ENCODE results near the gene SV2A. TPM values are rescaled to one million over a fixed set of nuclear protein-coding genes. Genes with fewer than 3 reads are reported as not detected.

Gene SV2A
- total RNA-seq, 2 experiments from 2014 or later = 1.0 to 1.9 TPM

DNA sequence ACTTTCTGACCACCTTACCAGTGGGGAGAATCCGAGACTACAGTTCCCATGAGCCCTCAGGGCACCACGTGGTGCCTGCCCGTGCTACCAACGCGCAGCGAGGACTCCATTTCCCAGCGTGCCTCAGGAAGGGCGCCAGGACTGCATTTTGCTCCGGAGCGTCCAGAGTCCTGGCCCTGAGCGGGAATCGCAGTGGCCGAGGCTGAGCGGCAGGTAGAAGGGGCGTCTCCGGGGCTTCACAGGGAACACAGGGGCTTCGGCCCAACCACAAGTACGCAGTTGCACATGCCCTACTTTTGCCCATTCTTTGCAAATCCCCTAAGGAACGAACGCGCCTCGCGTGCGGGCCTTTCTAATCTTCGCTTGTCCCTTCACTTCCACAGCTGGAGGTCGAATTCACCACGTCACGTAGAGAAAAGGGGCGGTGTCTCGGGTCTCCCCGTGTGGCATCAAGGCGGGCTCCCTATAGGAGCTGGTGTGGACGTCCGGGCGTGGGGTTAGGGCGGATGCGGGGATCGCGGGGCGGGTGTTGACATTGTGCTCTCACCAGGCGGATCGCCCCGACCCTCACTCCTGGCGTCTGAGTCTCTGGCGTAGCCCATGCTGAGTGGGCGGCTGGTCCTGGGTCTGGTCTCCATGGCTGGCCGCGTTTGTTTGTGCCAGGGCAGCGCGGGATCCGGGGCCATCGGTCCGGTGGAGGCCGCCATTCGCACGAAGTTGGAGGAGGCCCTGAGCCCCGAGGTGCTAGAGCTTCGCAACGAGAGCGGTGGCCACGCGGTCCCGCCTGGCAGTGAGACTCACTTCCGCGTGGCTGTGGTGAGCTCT lies 18.0 kb downstream of the SV2A start, which contains the start of gene BOLA1:
Gene BOLA1 (plus strand): TSS at position 109 of the 825 bp plus-strand sequence. CDS start 492 bp downstream, at position 601.
- H3K4me3 ChIP-seq (ENCODE audit: low read depth, low read length, poor library complexity, severe bottlenecking) = peak within 1 kb of the TSS; percentile 70
- no peaks in the 10 kb centered on the region; the same call in 1 of the 2 replicates for H3K9me3 ChIP-seq (ENCODE audit: low read length)
- peak within 1 kb of the TSS; percentile 82 for H3K4me2 ChIP-seq (ENCODE audit: low read length)
- no peaks in the 10 kb centered on the region for H4K20me1 ChIP-seq (ENCODE audit: insufficient read depth, low read length)
- no peaks in the 10 kb centered on the region for H3K79me2 ChIP-seq (ENCODE audit: insufficient read depth, low read depth, low read length)
- peaks cover 8% of the 10 kb centered on the region for H3K4me1 ChIP-seq (ENCODE audit: insufficient read depth, low read length, poor library complexity, severe bottlenecking)
- no peaks in the 10 kb centered on the region for H3K36me3 ChIP-seq (ENCODE audit: insufficient read depth, low read length)
- ChIA-PET POLR2A (no interaction called here), CTCF (ENCODE audit: unreplicated experiment) (no interaction called here)
- no peaks in the 10 kb centered on the region for H3K9me2 ChIP-seq (ENCODE audit: insufficient read depth, low read length)
- intact Hi-C loops (cut with micrococcal nuclease; ENCODE audit: unreplicated experiment) = no loop called here
- H2AFZ ChIP-seq (ENCODE audit: low read length) = peak within 1 kb of the TSS; percentile 97
- no TSS peak for BruUV-seq (replicated peaks)
- DNase-seq (ENCODE audit: low spot score) = peak; percentile 85
- no peak within 1 kb of the TSS for H3K27ac ChIP-seq (ENCODE audit: low read depth, low read length, poor library complexity, severe bottlenecking)
- TF ChIP-seq EZH2phosphoT487 (IDR thresholded peaks at IDR 0.05; ENCODE audit: borderline replicate concordance, low read depth, low read length) = no peak
- TF ChIP-seq, protein P1, sequence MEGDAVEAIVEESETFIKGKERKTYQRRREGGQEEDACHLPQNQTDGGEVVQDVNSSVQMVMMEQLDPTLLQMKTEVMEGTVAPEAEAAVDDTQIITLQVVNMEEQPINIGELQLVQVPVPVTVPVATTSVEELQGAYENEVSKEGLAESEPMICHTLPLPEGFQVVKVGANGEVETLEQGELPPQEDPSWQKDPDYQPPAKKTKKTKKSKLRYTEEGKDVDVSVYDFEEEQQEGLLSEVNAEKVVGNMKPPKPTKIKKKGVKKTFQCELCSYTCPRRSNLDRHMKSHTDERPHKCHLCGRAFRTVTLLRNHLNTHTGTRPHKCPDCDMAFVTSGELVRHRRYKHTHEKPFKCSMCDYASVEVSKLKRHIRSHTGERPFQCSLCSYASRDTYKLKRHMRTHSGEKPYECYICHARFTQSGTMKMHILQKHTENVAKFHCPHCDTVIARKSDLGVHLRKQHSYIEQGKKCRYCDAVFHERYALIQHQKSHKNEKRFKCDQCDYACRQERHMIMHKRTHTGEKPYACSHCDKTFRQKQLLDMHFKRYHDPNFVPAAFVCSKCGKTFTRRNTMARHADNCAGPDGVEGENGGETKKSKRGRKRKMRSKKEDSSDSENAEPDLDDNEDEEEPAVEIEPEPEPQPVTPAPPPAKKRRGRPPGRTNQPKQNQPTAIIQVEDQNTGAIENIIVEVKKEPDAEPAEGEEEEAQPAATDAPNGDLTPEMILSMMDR (conservative IDR thresholded peaks at IDR 0.05; ENCODE audit: low read length) = no peak

DNA sequence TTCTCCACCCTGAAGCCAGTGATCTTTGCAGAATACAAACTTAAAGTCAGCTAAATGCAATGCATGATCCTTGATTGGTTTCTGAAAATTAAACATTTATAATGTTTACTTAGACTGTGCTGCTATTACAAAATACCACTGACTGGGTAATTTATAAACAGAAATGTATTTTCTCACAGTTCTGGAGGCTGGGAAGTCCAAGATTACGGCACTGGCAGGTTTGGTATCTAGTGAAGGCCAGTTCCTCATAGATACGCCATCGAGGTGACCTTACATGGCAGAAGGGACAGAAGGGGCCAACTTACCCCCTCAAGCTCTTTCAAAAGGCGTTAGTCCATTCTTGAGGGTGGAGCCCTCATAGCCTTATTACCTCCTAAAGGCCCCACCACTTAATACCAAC lies 21.1 kb downstream of the SV2A start:
- intact Hi-C loops (cut with micrococcal nuclease; ENCODE audit: unreplicated experiment) = no loop called here
- H3K4me3 ChIP-seq (ENCODE audit: low read depth, low read length, poor library complexity, severe bottlenecking) = no peak overlapping the region
- H4K20me1 ChIP-seq (ENCODE audit: insufficient read depth, low read length) = no peaks in the 10 kb centered on the region
- H3K4me2 ChIP-seq (ENCODE audit: low read length) = no peak overlapping the region
- no peak for TF ChIP-seq EZH2phosphoT487 (IDR thresholded peaks at IDR 0.05; ENCODE audit: borderline replicate concordance, low read depth, low read length)
- TF ChIP-seq, protein P1 (conservative IDR thresholded peaks at IDR 0.05; ENCODE audit: low read length) = no peak
- no peak overlapping the region for H3K27ac ChIP-seq (ENCODE audit: low read depth, low read length, poor library complexity, severe bottlenecking)
- H3K9me3 ChIP-seq (ENCODE audit: low read length) = no peaks in the 10 kb centered on the region; the same call in 1 of the 2 replicates
- H3K9me2 ChIP-seq (ENCODE audit: insufficient read depth, low read length) = no peaks in the 10 kb centered on the region
- CTCF ChIA-PET (ENCODE audit: unreplicated experiment) = no interaction called here
- H3K36me3 ChIP-seq (ENCODE audit: insufficient read depth, low read length) = no peaks in the 10 kb centered on the region
- BruUV-seq (replicated peaks) = no TSS peak
- H3K4me1 ChIP-seq (ENCODE audit: insufficient read depth, low read length, poor library complexity, severe bottlenecking) = peaks cover 8% of the 10 kb centered on the region
- POLR2A ChIA-PET = no interaction called here
- no peak overlapping the region for H2AFZ ChIP-seq (ENCODE audit: low read length)
- H3K79me2 ChIP-seq (ENCODE audit: insufficient read depth, low read depth, low read length) = no peaks in the 10 kb centered on the region
- DNase-seq (ENCODE audit: low spot score) = no peak

DNA sequence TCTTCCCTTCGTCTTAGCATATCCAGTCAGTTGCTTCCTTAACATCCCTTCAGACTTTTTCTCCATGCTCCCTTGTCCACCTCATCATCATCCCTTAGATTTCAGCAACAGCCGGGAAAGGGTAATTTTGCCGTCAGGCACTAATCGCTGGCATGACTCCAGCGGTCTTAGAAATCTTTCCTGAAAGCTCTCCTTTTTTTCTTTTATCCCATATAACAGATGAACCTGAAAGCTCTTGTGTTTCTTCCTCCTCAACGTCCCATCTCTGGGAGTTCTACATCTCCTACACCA lies 28.7 kb downstream of the SV2A start:
- intact Hi-C loops (cut with micrococcal nuclease; ENCODE audit: unreplicated experiment) = loop anchor here (1.0 to 10.0 kb wide), 3 partner anchors 38 to 276 kb away; partner anchors contain the start of gene SF3B4
- Histone ChIP-seq H3K79me2 (ENCODE audit: insufficient read depth, low read depth, low read length) (0 out of 2 replicates have a peak, but pooled peaks cover 2% of the 10 kb centered on the region), H2AFZ (ENCODE audit: low read length) (peak overlapping the region; percentile 22; the same call in 1 of the 2 replicates), H3K4me1 (ENCODE audit: insufficient read depth, low read length, poor library complexity, severe bottlenecking) (peaks cover 35% of the 10 kb centered on the region), H3K9me2 (ENCODE audit: insufficient read depth, low read length) (no peaks in the 10 kb centered on the region), H3K4me3 (ENCODE audit: low read depth, low read length, poor library complexity, severe bottlenecking) (peak overlapping the region; percentile 85), H4K20me1 (ENCODE audit: insufficient read depth, low read length) (no peaks in the 10 kb centered on the region), H3K27ac (ENCODE audit: low read depth, low read length, poor library complexity, severe bottlenecking) (peak overlapping the region; percentile 98), H3K36me3 (ENCODE audit: insufficient read depth, low read length) (peaks cover 3% of the 10 kb centered on the region; the same call in 1 of the 2 replicates), H3K9me3 (ENCODE audit: low read length) (no peaks in the 10 kb centered on the region), H3K4me2 (ENCODE audit: low read length) (peak overlapping the region; percentile 76)
- CTCF ChIA-PET (ENCODE audit: unreplicated experiment) = no interaction called here
- POLR2A ChIA-PET = interaction anchor here (0.7 to 6.0 kb wide), 8 partner anchors 39 to 373 kb away, joined by 3 to 37 read pairs (median 4); partner anchors contain the start of gene SF3B4
- TF ChIP-seq, protein P1 (conservative IDR thresholded peaks at IDR 0.05; ENCODE audit: low read length) = no peak
- TF ChIP-seq EZH2phosphoT487 (IDR thresholded peaks at IDR 0.05; ENCODE audit: borderline replicate concordance, low read depth, low read length) = no peak
- DNase-seq (ENCODE audit: low spot score) = no peak
- BruUV-seq (replicated peaks) = no TSS peak

Data from OCI-LY7 (cell line).